Sigmoid colon (tissue), 7 donors: Measurements from ENCODE around the gene BRD3. TPM values are rescaled to one million over a fixed set of nuclear protein-coding genes. Genes with fewer than 3 reads are reported as not detected.

Experiments
- DNase-seq: peaks from one replicate; pipeline ENCODE4 v3.0.0-alpha.2; 2019
- H3K27ac ChIP-seq, 4 donors: fragments of 200-600 bp; sonication (generic); one replicate each; pipeline ENCODE4 v1.5.1; 2016 to 2019; ENCODE audit warnings: mild to moderate bottlenecking in 1 of 4
- H3K27me3 ChIP-seq, 3 donors: fragments of 200-600 bp; sonication (generic); one replicate each; pipeline ENCODE4 v1.5.1; 2019; ENCODE audit warnings: mild to moderate bottlenecking in 1 of 3
- H3K36me3 ChIP-seq, 4 donors: fragments of 200-600 bp; sonication (generic); one replicate each; pipeline ENCODE4 v1.5.1; 2016 to 2019
- H3K4me1 ChIP-seq, 4 donors: fragments of 200-600 bp; sonication (generic); one replicate each; pipeline ENCODE4 v1.5.1; 2017 to 2019
- H3K4me3 ChIP-seq, 4 donors: fragments of 200-600 bp; sonication (generic); one replicate each; pipeline ENCODE4 v1.5.1; 2017 to 2019; ENCODE audit warnings: mild to moderate bottlenecking in 2 of 4, moderate library complexity in 1 of 4
- H3K9me3 ChIP-seq, 4 donors: fragments of 200-600 bp in 3 of 4; sonication (generic) in 3 of 4; one replicate each; pipeline versions ENCODE4 v1.5.1 to v1.6.1; 2013 to 2019
- EP300 ChIP-seq, 4 donors: sonication (generic); formaldehyde crosslinking; IDR thresholded peaks; one replicate each; pipeline ENCODE4 v1.6.1; 2017; ENCODE audit warnings: antibody characterized with exemption in 4 of 4
- POLR2A ChIP-seq, 2 donors: fragments of 450-650 bp; IDR thresholded peaks; one replicate each; pipeline ENCODE4 v1.6.1; 2016; ENCODE audit warnings: antibody characterized with exemption in 2 of 2, mild to moderate bottlenecking in 2 of 2, moderate library complexity in 2 of 2
- POLR2AphosphoS5 ChIP-seq, 4 donors: sonication (generic); formaldehyde crosslinking; IDR thresholded peaks; one replicate each; pipeline ENCODE4 v1.6.1; 2017; ENCODE audit warnings: antibody characterized with exemption in 4 of 4
- WGBS, 2 donors: extraction: QIAGEN DNeasy Blood & Tissue Kit; methylation state at CpG; one replicate each; pipeline ENCODE4 v1.1.7; 2013; 5-methylcytosine and 5-hydroxymethylcytosine counted together
- intact Hi-C: fragments of 100-400 bp; cut with DNase I; formaldehyde crosslinking; loops from one replicate; pipeline ENCODE4 v1.15.1; 2023
- polyA plus RNA-seq, 3 donors: library from polyadenylated mRNA; stranded (reverse); fragments of 200-250 nt; gene quantifications; one replicate each; pipeline ENCODE4 v1.2.3, GENCODE V29; 2013
- total RNA-seq, 4 donors: library from RNA; depleted of rRNA; stranded (reverse); fragments of >200 nt; gene quantifications; one replicate each; pipeline ENCODE4 v1.1.0, GENCODE V29; 2016
- TF ChIP-seq, protein P1 (sequence below), 4 experiments: fragments of 450-650 bp in 3 of 4; fragments of 200-600 bp in 1 of 4; IDR thresholded peaks; one replicate each; pipeline ENCODE4 v1.5.1; 2016 to 2019; ENCODE audit warnings: antibody characterized with exemption in 4 of 4, mild to moderate bottlenecking in 3 of 4, moderate library complexity in 2 of 4
- donor health status: healthy with polysubstance abuse.
- donor health status: Bipolar disorder and iron deficiency.
- donor health status: healthy.

Gene BRD3
- total and polyA plus RNA-seq, 7 donors: 4.4 to 34.5 (median 21.8) TPM

DNA sequence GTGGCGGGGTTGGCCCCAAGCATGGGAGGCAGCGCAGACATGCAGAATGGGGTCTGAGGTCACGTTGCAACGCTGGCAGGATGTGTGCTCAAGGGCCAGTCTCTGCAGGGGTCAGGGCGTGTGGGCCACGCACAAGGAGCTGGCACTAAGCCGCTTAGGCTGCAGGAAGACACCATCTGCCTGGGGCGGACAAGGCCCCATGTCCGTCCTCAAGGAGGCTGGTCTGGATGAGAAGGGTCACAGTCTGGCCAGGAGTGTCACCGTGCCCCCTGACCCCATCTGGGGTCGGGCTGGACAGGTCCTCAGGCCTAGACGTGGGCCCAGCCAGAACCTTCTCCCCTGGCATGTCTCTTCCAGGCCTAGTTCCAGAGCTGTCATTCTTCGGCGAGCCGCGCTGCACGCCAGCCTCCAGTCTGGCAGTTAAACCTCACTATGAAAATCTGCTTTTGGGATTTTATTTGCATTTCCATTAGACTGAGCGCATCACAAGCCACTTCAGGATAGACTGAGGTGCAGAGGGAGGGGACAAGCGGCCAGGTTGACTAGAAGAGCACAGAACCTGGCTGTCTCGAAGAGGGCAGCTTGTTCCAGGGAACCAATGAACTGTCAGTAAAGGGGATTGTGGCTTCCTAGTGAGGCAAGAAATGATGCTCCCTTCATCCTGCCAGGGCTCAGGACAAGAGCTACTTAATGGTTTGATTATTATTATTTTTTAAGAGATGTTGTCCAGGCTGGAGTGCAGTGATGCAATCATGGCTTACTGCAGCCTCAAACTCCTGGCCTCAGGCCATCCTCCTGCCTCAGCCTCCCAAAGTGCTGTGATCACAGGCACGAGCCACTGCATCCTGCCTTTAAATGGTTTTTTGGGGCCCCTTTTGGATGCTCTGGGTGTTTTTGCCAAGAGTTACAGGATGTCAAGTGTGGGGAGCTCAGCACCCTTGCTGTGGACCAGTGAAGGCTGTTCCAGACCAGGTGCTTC is 38.3 kb downstream of the BRD3 start:
- 91 to 92% methylated on average over 21 of the region's 21 CpGs for WGBS, 2 donors
- H3K27ac ChIP-seq: no peak overlapping the region
- H3K27me3 ChIP-seq: no peaks in the 10 kb centered on the region
- H3K4me3 ChIP-seq: no peak overlapping the region
- DNase-seq: peak; percentile 52
- intact Hi-C loops: loop anchor here (10.0 kb wide), 1 partner anchor 615 kb away; the partner anchor contains the start of gene COL5A1
- peaks cover 0 to 16% (median 11%) of the 10 kb centered on the region in 4 donors for H3K4me1 ChIP-seq
- H3K9me3 ChIP-seq: no peaks in the 10 kb centered on the region
- H3K36me3 ChIP-seq: peaks cover 19 to 74% (median 24%) of the 10 kb centered on the region in 4 donors
- no peak for TF ChIP-seq EP300 (IDR thresholded peaks at IDR 0.05)
- TF ChIP-seq, protein P1, sequence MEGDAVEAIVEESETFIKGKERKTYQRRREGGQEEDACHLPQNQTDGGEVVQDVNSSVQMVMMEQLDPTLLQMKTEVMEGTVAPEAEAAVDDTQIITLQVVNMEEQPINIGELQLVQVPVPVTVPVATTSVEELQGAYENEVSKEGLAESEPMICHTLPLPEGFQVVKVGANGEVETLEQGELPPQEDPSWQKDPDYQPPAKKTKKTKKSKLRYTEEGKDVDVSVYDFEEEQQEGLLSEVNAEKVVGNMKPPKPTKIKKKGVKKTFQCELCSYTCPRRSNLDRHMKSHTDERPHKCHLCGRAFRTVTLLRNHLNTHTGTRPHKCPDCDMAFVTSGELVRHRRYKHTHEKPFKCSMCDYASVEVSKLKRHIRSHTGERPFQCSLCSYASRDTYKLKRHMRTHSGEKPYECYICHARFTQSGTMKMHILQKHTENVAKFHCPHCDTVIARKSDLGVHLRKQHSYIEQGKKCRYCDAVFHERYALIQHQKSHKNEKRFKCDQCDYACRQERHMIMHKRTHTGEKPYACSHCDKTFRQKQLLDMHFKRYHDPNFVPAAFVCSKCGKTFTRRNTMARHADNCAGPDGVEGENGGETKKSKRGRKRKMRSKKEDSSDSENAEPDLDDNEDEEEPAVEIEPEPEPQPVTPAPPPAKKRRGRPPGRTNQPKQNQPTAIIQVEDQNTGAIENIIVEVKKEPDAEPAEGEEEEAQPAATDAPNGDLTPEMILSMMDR (IDR thresholded peaks at IDR 0.05): no peak
- TF ChIP-seq POLR2A (IDR thresholded peaks at IDR 0.05): no peak

DNA sequence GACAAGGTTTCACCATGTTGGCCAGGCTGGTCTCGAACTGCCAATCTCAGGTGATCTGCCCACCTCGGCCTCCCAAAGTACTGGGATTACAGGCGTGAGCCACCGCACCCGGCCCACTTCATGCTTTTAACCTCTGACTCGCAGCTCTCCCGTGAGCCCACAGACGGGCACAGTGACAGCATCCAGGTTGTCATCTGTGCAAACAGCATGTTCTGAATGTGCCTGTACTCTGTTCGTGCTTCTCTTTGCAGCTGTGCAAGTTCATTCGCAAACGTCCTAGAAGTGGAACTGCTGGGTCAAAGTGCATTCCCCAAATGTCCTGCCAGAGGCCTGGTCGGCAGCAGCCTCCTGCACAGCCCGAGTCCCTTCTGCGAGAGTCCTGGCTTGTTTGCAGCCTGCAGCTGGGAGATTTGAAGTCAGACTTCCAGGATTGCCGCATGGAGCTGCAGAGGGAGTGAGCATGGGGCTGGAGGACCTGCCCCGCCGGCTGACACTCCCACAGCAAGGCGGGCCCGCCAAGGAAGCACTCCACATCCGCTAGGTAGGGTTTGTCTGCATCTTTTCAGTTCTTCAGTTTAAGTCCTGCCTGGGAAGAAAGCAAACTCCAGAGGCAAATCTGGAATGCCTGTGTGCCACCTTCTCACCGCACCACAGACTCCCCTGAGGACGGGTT is 39.1 kb downstream of the BRD3 start:
- Histone ChIP-seq H3K9me3 (no peaks in the 10 kb centered on the region), H3K27ac (no peak overlapping the region), H3K27me3 (no peaks in the 10 kb centered on the region), H3K4me1 (peaks cover 0 to 20% (median 11%) of the 10 kb centered on the region in 4 donors), H3K4me3 (no peak overlapping the region), H3K36me3 (peaks cover 12 to 65% (median 16%) of the 10 kb centered on the region in 4 donors)
- no peak for TF ChIP-seq POLR2A (IDR thresholded peaks at IDR 0.05)
- TF ChIP-seq EP300 (IDR thresholded peaks at IDR 0.05): no peak
- TF ChIP-seq, protein P1 (IDR thresholded peaks at IDR 0.05): no peak
- no peak for TF ChIP-seq POLR2AphosphoS5 (IDR thresholded peaks at IDR 0.05)
- WGBS, 2 donors: 83 to 89% methylated on average over 22 of the region's 22 CpGs
- intact Hi-C loops: loop anchor here (10.0 kb wide), 1 partner anchor 616 kb away; the partner anchor contains the start of gene COL5A1
- peak; percentile 57 for DNase-seq

DNA sequence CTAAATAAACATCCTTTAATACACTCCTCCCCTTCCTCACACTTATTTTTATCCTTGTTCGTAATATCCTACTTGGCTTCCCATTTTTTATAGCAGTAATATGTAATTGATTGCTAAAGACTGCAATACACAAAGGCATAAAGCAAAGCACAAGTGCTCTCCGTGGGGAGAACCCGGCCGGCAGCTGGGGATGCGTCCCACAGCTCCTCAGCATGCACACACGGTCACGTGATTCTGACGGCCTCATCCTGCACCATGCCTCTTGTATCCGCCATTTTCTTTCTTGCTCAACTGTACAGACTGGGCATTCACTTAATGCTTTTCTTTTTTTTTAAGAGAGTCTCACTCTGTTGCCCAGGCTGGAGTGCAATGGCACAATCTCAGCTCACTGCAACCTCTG is 39.8 kb downstream of the BRD3 start:
- peak; percentile 57 for DNase-seq
- TF ChIP-seq POLR2A (IDR thresholded peaks at IDR 0.05): no peak
- TF ChIP-seq EP300 (IDR thresholded peaks at IDR 0.05): no peak
- no peak for TF ChIP-seq POLR2AphosphoS5 (IDR thresholded peaks at IDR 0.05)
- TF ChIP-seq, protein P1 (IDR thresholded peaks at IDR 0.05): no peak
- Histone ChIP-seq H3K36me3 (peaks cover 6 to 59% (median 10%) of the 10 kb centered on the region in 4 donors), H3K4me1 (peaks cover 0 to 20% (median 11%) of the 10 kb centered on the region in 4 donors), H3K4me3 (no peak overlapping the region), H3K9me3 (no peaks in the 10 kb centered on the region), H3K27me3 (no peaks in the 10 kb centered on the region), H3K27ac (no peak overlapping the region)
- intact Hi-C loops: loop anchor here (10.0 kb wide), 1 partner anchor 617 kb away; the partner anchor contains the start of gene COL5A1
- WGBS, 2 donors: 95 to 97% methylated on average over 9 of the region's 9 CpGs

DNA sequence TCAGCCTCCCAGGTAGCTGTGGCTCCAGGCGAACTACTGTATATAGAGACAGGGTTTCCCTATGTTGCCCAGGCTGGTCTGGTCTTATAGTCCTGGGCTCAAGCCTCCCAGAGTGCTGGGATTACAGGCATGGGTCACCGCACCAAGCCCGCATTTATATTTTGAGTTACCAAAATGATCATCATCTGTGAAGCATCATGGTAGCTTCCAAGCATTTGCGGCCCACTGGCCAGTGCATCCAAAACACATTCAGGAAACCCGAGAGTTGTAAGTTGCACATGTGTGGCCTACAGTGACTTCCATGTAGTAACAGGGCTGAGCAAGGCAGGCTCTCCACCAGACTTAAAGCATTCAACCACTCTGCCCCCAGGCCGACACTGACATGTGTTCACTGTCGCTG is 40.3 kb downstream of the BRD3 start:
- TF ChIP-seq, protein P1 (IDR thresholded peaks at IDR 0.05): no peak
- no peak for TF ChIP-seq POLR2A (IDR thresholded peaks at IDR 0.05)
- no peak for TF ChIP-seq EP300 (IDR thresholded peaks at IDR 0.05)
- TF ChIP-seq POLR2AphosphoS5 (IDR thresholded peaks at IDR 0.05): no peak
- H3K4me1 ChIP-seq: peaks cover 0 to 20% (median 11%) of the 10 kb centered on the region in 4 donors
- WGBS, 2 donors: 95 to 98% methylated on average over 7 of the region's 7 CpGs
- no peak overlapping the region for H3K27ac ChIP-seq
- H3K27me3 ChIP-seq: no peaks in the 10 kb centered on the region
- H3K36me3 ChIP-seq: peaks cover under 1 to 54% (median 6%) of the 10 kb centered on the region in 4 donors
- H3K9me3 ChIP-seq: no peaks in the 10 kb centered on the region
- intact Hi-C loops: loop anchor here (10.0 kb wide), 1 partner anchor 617 kb away; the partner anchor contains the start of gene COL5A1
- no peak for DNase-seq
- no peak overlapping the region for H3K4me3 ChIP-seq
